Liver (tissue), 9 donors: Measurements from ENCODE around the gene CRYGS. TPM values are rescaled to one million over a fixed set of nuclear protein-coding genes. Genes with fewer than 3 reads are reported as not detected.
"Not testable (repeated sequence)": the region's sequence is repeated elsewhere in the genome, so short reads cannot be mapped to it uniquely, and the experiment has no call there.

Experiments
- DNase-seq: peaks from one replicate; pipeline ENCODE4 v3.0.0-alpha.2; 2017; ENCODE audit warnings: low spot score
- H3K27ac ChIP-seq, 2 donors: one replicate each; pipeline ENCODE4 v1.7.0; 2013; ENCODE audit warnings: inconsistent platforms in 2 of 2, low read length in 2 of 2, control low read depth in 1 of 2, low read depth in 1 of 2, mild to moderate bottlenecking in 1 of 2
- H3K27me3 ChIP-seq, 4 donors: one replicate each; pipeline versions ENCODE4 v1.6.1 to v1.7.0; 2013; ENCODE audit warnings: low read length in 3 of 4, inconsistent platforms in 1 of 4, mild to moderate bottlenecking in 1 of 4, moderate library complexity in 1 of 4; ENCODE audit not compliant: control insufficient read depth in 4 of 4, insufficient read depth in 4 of 4
- H3K36me3 ChIP-seq, 4 donors: one replicate each; pipeline versions ENCODE4 v1.6.1 to v1.7.0; 2013; ENCODE audit warnings: low read length in 3 of 4, mild to moderate bottlenecking in 3 of 4, low read depth in 1 of 4, moderate library complexity in 1 of 4; ENCODE audit not compliant: control insufficient read depth in 4 of 4, insufficient read depth in 3 of 4
- H3K4me1 ChIP-seq, 4 donors: one replicate each; pipeline versions ENCODE4 v1.6.1 to v1.7.0; 2013; ENCODE audit warnings: low read length in 3 of 4, mild to moderate bottlenecking in 3 of 4, moderate library complexity in 1 of 4; ENCODE audit not compliant: control insufficient read depth in 4 of 4, insufficient read depth in 4 of 4
- H3K4me3 ChIP-seq, 3 donors: one replicate each; pipeline versions ENCODE4 v1.6.1 to v1.7.0; 2013; ENCODE audit warnings: low read length in 3 of 3, control low read depth in 1 of 3, low read depth in 1 of 3, mild to moderate bottlenecking in 1 of 3
- H3K9ac ChIP-seq, 2 donors: one replicate each; pipeline ENCODE4 v1.7.0; 2013; ENCODE audit warnings: low read length in 2 of 2, mild to moderate bottlenecking in 2 of 2, moderate library complexity in 2 of 2, control low read depth in 1 of 2, low read depth in 1 of 2
- H3K9me3 ChIP-seq, 4 donors: one replicate each; pipeline versions ENCODE4 v1.6.1 to v1.7.0; 2013; ENCODE audit warnings: low read length in 3 of 4; ENCODE audit not compliant: control insufficient read depth in 4 of 4
- ATF3 ChIP-seq: IDR thresholded peaks from 2 replicates; pipeline ENCODE4 v1.6.1; 2016; ENCODE audit warnings: antibody characterized with exemption
- CTCF ChIP-seq: fragments of 150-350 bp; IDR thresholded peaks from 2 replicates; pipeline ENCODE4 v1.5.1; 2017; ENCODE audit warnings: improper control_type of control experiment, low read depth, low read length; ENCODE audit not compliant: missing input control
- EGR1 ChIP-seq, 2 donors: IDR thresholded peaks; 2 replicates each; pipeline ENCODE4 v1.6.1; 2016 to 2018; ENCODE audit warnings: antibody characterized with exemption in 2 of 2, low read depth in 2 of 2
- FOXA2 ChIP-seq: IDR thresholded peaks from 2 replicates; pipeline ENCODE4 v1.6.1; 2016; ENCODE audit warnings: antibody characterized with exemption
- GABPA ChIP-seq, 2 donors: IDR thresholded peaks in 1 of 2; conservative IDR thresholded peaks in 1 of 2; 2 replicates each; pipeline ENCODE4 v1.6.1; 2016; ENCODE audit warnings: antibody characterized with exemption in 2 of 2, mild to moderate bottlenecking in 1 of 2, moderate library complexity in 1 of 2
- HNF4A ChIP-seq, 2 donors: conservative IDR thresholded peaks; 2 replicates each; pipeline ENCODE4 v1.6.1; 2016; ENCODE audit warnings: antibody characterized with exemption in 2 of 2, mild to moderate bottlenecking in 2 of 2
- JUND ChIP-seq, 2 donors: IDR thresholded peaks; 2 replicates each; pipeline ENCODE4 v1.6.1; 2016; ENCODE audit warnings: antibody characterized with exemption in 2 of 2
- MAX ChIP-seq: IDR thresholded peaks from 2 replicates; pipeline ENCODE4 v1.6.1; 2016; ENCODE audit warnings: antibody characterized with exemption
- RAD21 ChIP-seq, 2 donors: IDR thresholded peaks; 2 replicates each; pipeline ENCODE4 v1.6.1; 2016; ENCODE audit warnings: antibody characterized with exemption in 2 of 2, mild to moderate bottlenecking in 2 of 2
- RXRA ChIP-seq, 2 donors: IDR thresholded peaks; 2 replicates each; pipeline ENCODE4 v1.6.1; 2017 to 2018; ENCODE audit warnings: antibody characterized with exemption in 2 of 2, mild to moderate bottlenecking in 1 of 2
- SP1 ChIP-seq: IDR thresholded peaks from 2 replicates; pipeline ENCODE4 v1.6.1; 2018; ENCODE audit warnings: antibody characterized with exemption, mild to moderate bottlenecking
- TAF1 ChIP-seq: conservative IDR thresholded peaks from 2 replicates; pipeline ENCODE4 v1.6.1; 2016; ENCODE audit warnings: antibody characterized with exemption, mild to moderate bottlenecking
- YY1 ChIP-seq: IDR thresholded peaks from 2 replicates; pipeline ENCODE4 v1.6.1; 2016; ENCODE audit warnings: antibody characterized with exemption, mild to moderate bottlenecking
- WGBS: extraction: QIAGEN DNeasy Blood & Tissue Kit; methylation state at CpG from one replicate; pipeline ENCODE4 v1.1.7; 2013; 5-methylcytosine and 5-hydroxymethylcytosine counted together
- polyA plus RNA-seq, 2 donors: library from polyadenylated mRNA; stranded (reverse) in 1 of 2; unstranded in 1 of 2; fragments of 200-250 nt in 1 of 2; fragments of >200 nt in 1 of 2; fragmentation: Nextera tagmentation in 1 of 2; extraction: Ambion mirVana in 1 of 2; gene quantifications; one replicate each; pipeline versions ENCODE4 v1.2.1 to v1.2.3, GENCODE V29; 2013 to 2015
- total RNA-seq, 2 donors: library from RNA; depleted of rRNA; stranded (reverse); fragments of >200 nt; gene quantifications; one replicate each; pipeline ENCODE4 v1.2.3, GENCODE V29; 2014
- TF ChIP-seq, protein P1 (sequence below): IDR thresholded peaks from 2 replicates; pipeline ENCODE4 v1.6.1; 2016; ENCODE audit warnings: antibody characterized with exemption, mild to moderate bottlenecking
- TF ChIP-seq, protein P2 (sequence below): IDR thresholded peaks from 2 replicates; pipeline ENCODE4 v1.6.1; 2016; ENCODE audit warnings: antibody characterized with exemption
- donor health status: healthy.
- donor health status: healthy.
- donor health status: healthy.
- donor health status: healthy.
- donor health status: healthy.

The CRYGS gene
- total and polyA plus RNA-seq, 4 donors = 0.53 to 3.6 (median 1.2) TPM

DNA sequence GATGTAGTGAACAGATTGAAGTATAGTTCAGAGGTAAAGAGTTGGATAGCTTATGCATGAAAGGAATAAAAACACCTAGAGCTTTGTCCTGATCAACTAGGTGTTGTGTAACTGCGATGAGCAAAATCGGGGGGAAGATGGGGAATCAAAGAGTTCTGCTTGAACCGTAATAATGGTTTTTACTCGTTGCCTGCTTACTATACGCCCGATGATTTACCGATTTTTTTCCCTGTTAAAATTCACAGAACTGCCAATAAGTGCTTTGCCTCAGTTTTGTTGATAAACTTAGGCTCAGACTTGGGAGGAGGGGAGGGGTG, 25.6 kb upstream of the CRYGS start:
- H3K27ac ChIP-seq = peak overlapping the region; percentile 73 to 79
- DNase-seq = no peak
- 7% methylated on average over 7 of the region's 7 CpGs for WGBS

DNA sequence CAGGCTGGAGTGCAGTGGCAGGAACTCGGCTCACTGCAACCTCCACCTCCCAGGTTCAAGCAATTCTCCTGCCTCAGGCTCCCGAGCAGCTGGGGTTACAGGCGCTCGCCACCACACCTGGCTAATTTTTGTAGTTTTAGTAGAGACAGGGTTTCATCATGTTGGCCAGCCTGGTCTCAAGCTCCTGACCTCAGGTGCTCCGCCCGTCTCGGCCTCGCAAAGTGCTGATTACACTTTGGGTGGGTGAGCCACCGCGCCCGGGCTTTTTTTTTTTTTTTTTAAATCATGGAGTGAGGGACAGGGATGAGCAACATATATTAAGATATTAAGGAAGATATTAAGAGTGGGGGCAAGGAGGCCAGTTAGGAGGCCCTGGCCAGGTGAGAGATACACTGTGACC, 25.2 kb upstream of the CRYGS start:
- not testable (repeated sequence) for H3K9me3 ChIP-seq, H3K4me3 ChIP-seq, DNase-seq, H3K9ac ChIP-seq, H3K27me3 ChIP-seq, H3K27ac ChIP-seq
- H3K4me1 ChIP-seq = peaks cover 0 to 38% (median 30%) of the 10 kb centered on the region in 4 donors
- 88% methylated on average over 11 of the region's 11 CpGs for WGBS
- H3K36me3 ChIP-seq = peaks cover 2 to 13% (median 5%) of the 10 kb centered on the region in 4 donors

More for the DNA sequence above, 25.6 kb upstream of the CRYGS start:
- Histone ChIP-seq H3K36me3 (peaks cover 2 to 15% (median 6%) of the 10 kb centered on the region in 4 donors), H3K9ac (peak overlapping the region; percentile 70 to 85), H3K4me3 (peak overlapping the region; percentile 44 to 75 (median 67)), H3K9me3 (no peaks in the 10 kb centered on the region), H3K27me3 (no peaks in the 10 kb centered on the region), H3K4me1 (peaks cover 0 to 40% (median 30%) of the 10 kb centered on the region in 4 donors)
- TF ChIP-seq FOXA2 (no peak), CTCF (no peak), MAX (no peak), RXRA (IDR thresholded peaks at IDR 0.05) (no peak)

- Histone ChIP-seq H3K9ac (peak within 1 kb of the TSS; percentile 91 to 97), H3K36me3 (peaks cover 0 to 3% (median 0%) of the 10 kb centered on the region in 4 donors), H3K4me3 (peak within 1 kb of the TSS; percentile 63 to 96 (median 78)), H3K4me1 (peaks cover 0 to 37% (median 30%) of the 10 kb centered on the region in 4 donors), H3K27me3 (no peaks in the 10 kb centered on the region), H3K27ac (peak within 1 kb of the TSS; percentile 90 to 91), H3K9me3 (no peaks in the 10 kb centered on the region)
- DNase-seq = peak; percentile 98
- WGBS = under 1% methylated on average over 66 of the region's 66 CpGs
- TF ChIP-seq, protein P1, sequence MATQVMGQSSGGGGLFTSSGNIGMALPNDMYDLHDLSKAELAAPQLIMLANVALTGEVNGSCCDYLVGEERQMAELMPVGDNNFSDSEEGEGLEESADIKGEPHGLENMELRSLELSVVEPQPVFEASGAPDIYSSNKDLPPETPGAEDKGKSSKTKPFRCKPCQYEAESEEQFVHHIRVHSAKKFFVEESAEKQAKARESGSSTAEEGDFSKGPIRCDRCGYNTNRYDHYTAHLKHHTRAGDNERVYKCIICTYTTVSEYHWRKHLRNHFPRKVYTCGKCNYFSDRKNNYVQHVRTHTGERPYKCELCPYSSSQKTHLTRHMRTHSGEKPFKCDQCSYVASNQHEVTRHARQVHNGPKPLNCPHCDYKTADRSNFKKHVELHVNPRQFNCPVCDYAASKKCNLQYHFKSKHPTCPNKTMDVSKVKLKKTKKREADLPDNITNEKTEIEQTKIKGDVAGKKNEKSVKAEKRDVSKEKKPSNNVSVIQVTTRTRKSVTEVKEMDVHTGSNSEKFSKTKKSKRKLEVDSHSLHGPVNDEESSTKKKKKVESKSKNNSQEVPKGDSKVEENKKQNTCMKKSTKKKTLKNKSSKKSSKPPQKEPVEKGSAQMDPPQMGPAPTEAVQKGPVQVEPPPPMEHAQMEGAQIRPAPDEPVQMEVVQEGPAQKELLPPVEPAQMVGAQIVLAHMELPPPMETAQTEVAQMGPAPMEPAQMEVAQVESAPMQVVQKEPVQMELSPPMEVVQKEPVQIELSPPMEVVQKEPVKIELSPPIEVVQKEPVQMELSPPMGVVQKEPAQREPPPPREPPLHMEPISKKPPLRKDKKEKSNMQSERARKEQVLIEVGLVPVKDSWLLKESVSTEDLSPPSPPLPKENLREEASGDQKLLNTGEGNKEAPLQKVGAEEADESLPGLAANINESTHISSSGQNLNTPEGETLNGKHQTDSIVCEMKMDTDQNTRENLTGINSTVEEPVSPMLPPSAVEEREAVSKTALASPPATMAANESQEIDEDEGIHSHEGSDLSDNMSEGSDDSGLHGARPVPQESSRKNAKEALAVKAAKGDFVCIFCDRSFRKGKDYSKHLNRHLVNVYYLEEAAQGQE = peak; percentile 78
- no peak for TF ChIP-seq GABPA (IDR thresholded peaks at IDR 0.05 in 1 of 2, conservative IDR thresholded peaks at IDR 0.05 in 1 of 2)
- TF ChIP-seq ATF3 = no peak
- TF ChIP-seq, protein P2, sequence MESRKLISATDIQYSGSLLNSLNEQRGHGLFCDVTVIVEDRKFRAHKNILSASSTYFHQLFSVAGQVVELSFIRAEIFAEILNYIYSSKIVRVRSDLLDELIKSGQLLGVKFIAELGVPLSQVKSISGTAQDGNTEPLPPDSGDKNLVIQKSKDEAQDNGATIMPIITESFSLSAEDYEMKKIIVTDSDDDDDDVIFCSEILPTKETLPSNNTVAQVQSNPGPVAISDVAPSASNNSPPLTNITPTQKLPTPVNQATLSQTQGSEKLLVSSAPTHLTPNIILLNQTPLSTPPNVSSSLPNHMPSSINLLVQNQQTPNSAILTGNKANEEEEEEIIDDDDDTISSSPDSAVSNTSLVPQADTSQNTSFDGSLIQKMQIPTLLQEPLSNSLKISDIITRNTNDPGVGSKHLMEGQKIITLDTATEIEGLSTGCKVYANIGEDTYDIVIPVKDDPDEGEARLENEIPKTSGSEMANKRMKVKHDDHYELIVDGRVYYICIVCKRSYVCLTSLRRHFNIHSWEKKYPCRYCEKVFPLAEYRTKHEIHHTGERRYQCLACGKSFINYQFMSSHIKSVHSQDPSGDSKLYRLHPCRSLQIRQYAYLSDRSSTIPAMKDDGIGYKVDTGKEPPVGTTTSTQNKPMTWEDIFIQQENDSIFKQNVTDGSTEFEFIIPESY = no peak
- TF ChIP-seq HNF4A (conservative IDR thresholded peaks at IDR 0.05) = peak; percentile 73 to 78
- no peak for TF ChIP-seq JUND (IDR thresholded peaks at IDR 0.05)
- TF ChIP-seq RXRA (IDR thresholded peaks at IDR 0.05) = peak in 1 of 2 donors; percentile 5
- peak in 1 of 2 donors; percentile 54 for TF ChIP-seq EGR1 (IDR thresholded peaks at IDR 0.05; ENCODE audit: low read depth in 2 of 2)
- no peak for TF ChIP-seq CTCF
- peak; percentile 66 for TF ChIP-seq SP1
- peak; percentile 77 for TF ChIP-seq TAF1
- TF ChIP-seq MAX = no peak
- peak; percentile 28 for TF ChIP-seq YY1
- no peak for TF ChIP-seq RAD21 (IDR thresholded peaks at IDR 0.05)
Measured at GRCh38 chr3:186567072-186567921, 23.1 kb upstream of the CRYGS start, which contains the start of gene TBCCD1. TBCCD1 (minus strand) TSS chr3:186567339; CDS start chr3:186564329, 3,010 bp downstream.
